Esophagus muscularis mucosa (tissue), 4 donors: ENCODE data around the gene ITGAX. TPM values are rescaled to one million over a fixed set of nuclear protein-coding genes. Genes with fewer than 3 reads are reported as not detected.
A peak's percentile ranks its signal among the peaks of the same experiment; 100 is the strongest.

Experiments
- DNase-seq: peaks from one replicate; pipeline ENCODE4 v3.0.0-alpha.2; 2017; ENCODE audit errors: extremely low spot score
- H3K27ac ChIP-seq, 4 donors: fragments of 200-600 bp; sonication (generic); replicated peaks in 1 of 4; 1 replicate in 3 of 4; 2 replicates in 1 of 4; pipeline ENCODE4 v1.5.1; 2016 to 2019; ENCODE audit warnings: mild to moderate bottlenecking in 1 of 4
- H3K27me3 ChIP-seq, 4 donors: fragments of 200-600 bp; sonication (generic); one replicate each; pipeline versions ENCODE4 v1.5.1 to v1.6.0; 2016 to 2019
- H3K36me3 ChIP-seq, 4 donors: fragments of 200-600 bp; sonication (generic); one replicate each; pipeline ENCODE4 v1.5.1; 2016 to 2019
- H3K4me1 ChIP-seq, 4 donors: fragments of 200-600 bp; sonication (generic); one replicate each; pipeline ENCODE4 v1.5.1; 2016 to 2019
- H3K4me3 ChIP-seq, 4 donors: fragments of 200-600 bp; sonication (generic); 1 replicate in 2 of 4; 2 replicates in 2 of 4; pipeline ENCODE4 v1.5.1; 2016 to 2019; ENCODE audit warnings: mild to moderate bottlenecking in 4 of 4, moderate library complexity in 1 of 4
- H3K9me3 ChIP-seq, 4 donors: fragments of 200-600 bp; sonication (generic); 1 replicate in 3 of 4; 2 replicates in 1 of 4; pipeline ENCODE4 v1.5.1; 2016 to 2019
- CTCF ChIP-seq, 3 experiments: fragments of 200-600 bp in 2 of 3; fragments of 450-650 bp in 1 of 3; sonication (generic) in 2 of 3; IDR thresholded peaks; one replicate each; pipeline ENCODE4 v1.5.1; 2017 to 2019; ENCODE audit warnings: antibody characterized with exemption in 3 of 3, mild to moderate bottlenecking in 2 of 3, moderate library complexity in 1 of 3
- EP300 ChIP-seq: sonication (generic); formaldehyde crosslinking; IDR thresholded peaks from one replicate; pipeline ENCODE4 v1.6.1; 2017; ENCODE audit warnings: antibody characterized with exemption
- POLR2A ChIP-seq: fragments of 450-650 bp; IDR thresholded peaks from one replicate; pipeline ENCODE4 v1.6.1; 2017; ENCODE audit warnings: antibody characterized with exemption, moderate library complexity, mild to moderate bottlenecking, low read depth
- POLR2AphosphoS5 ChIP-seq, 2 donors: sonication (generic); formaldehyde crosslinking; IDR thresholded peaks; one replicate each; pipeline ENCODE4 v1.6.1; 2017; ENCODE audit warnings: antibody characterized with exemption in 2 of 2
- WGBS: methylation state at CpG from one replicate; pipeline ENCODE4 v1.1.5; 2018; 5-methylcytosine and 5-hydroxymethylcytosine counted together
- intact Hi-C: fragments of 100-400 bp; cut with DNase I; formaldehyde crosslinking; loops from one replicate; pipeline ENCODE4 v1.15.1; 2023
- total RNA-seq, 4 donors: library from RNA; depleted of rRNA; stranded (reverse); fragments of >200 nt; gene quantifications; one replicate each; pipeline versions ENCODE4 v1.1.0 to v1.2.1, GENCODE V29; 2016

The ITGAX gene
- total RNA-seq, 4 donors from 2014 or later, result 0.71 to 11.3 (median 3.4) TPM

DNA sequence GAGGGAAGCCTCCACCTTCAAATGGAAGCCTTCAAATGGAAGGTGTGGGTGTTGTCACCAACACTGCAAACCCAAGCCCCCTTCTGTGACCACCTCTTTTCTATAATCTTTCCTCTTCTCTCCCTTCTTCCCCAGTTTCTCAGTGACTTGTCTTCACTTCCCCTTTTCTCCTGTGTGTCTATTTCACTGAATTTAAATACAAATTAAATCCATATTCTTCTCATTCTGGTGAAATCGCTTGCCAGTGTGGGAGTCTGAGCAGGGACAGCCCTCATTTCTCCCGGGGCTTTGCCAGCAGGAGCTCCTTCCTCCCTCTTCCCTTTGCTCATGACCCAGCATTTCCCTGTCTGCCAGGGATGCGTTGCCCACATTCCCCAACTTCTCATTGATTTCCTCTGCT, 6.4 kb upstream of the ITGAX start:
- Histone ChIP-seq H3K36me3 (no peaks in the 10 kb centered on the region), H3K4me1 (no peaks in the 10 kb centered on the region), H3K4me3 (no peak overlapping the region), H3K27me3 (peaks cover 0 to 17% (median 0%) of the 10 kb centered on the region in 4 donors), H3K9me3 (no peaks in the 10 kb centered on the region), H3K27ac (no peak overlapping the region)
- no peak for DNase-seq
- WGBS, result 59% methylated on average over 3 of the region's 3 CpGs
- TF ChIP-seq EP300, result no peak
- TF ChIP-seq POLR2A, result no peak
- no peak for TF ChIP-seq CTCF (IDR thresholded peaks at IDR 0.05)
- intact Hi-C loops, result no loop called here

- no peaks in the 10 kb centered on the region for H3K4me1 ChIP-seq
- peaks cover 0 to 17% (median 0%) of the 10 kb centered on the region in 4 donors for H3K27me3 ChIP-seq
- no peak overlapping the region for H3K27ac ChIP-seq
- no peak for DNase-seq
- TF ChIP-seq CTCF (IDR thresholded peaks at IDR 0.05), result no peak
- TF ChIP-seq POLR2A, result no peak
- TF ChIP-seq EP300, result no peak
- no peak for TF ChIP-seq POLR2AphosphoS5 (IDR thresholded peaks at IDR 0.05)
- no peaks in the 10 kb centered on the region for H3K36me3 ChIP-seq
- no peaks in the 10 kb centered on the region for H3K9me3 ChIP-seq
- intact Hi-C loops, result no loop called here
- no peak overlapping the region for H3K4me3 ChIP-seq
- 78% methylated on average over 12 of the region's 12 CpGs for WGBS
These were observed 4.5 kb upstream of the ITGAX start for GRCh38 chr16:31350275-31351005.

- Histone ChIP-seq H3K27ac (peak overlapping the region in 1 of 4 donors; percentile 47), H3K4me3 (no peak overlapping the region), H3K4me1 (no peaks in the 10 kb centered on the region), H3K27me3 (peaks cover 0 to 18% (median 0%) of the 10 kb centered on the region in 4 donors), H3K36me3 (no peaks in the 10 kb centered on the region), H3K9me3 (no peaks in the 10 kb centered on the region)
- no peak for DNase-seq
- intact Hi-C loops, result no loop called here
- TF ChIP-seq POLR2AphosphoS5 (IDR thresholded peaks at IDR 0.05) (no peak), POLR2A (no peak), CTCF (IDR thresholded peaks at IDR 0.05) (no peak), EP300 (no peak)
- WGBS, result 73% methylated on average over 19 of the region's 19 CpGs
These were observed 3.6 kb upstream of the ITGAX start for GRCh38 chr16:31351246-31351941.

GRCh38 chr16:31351942-31352325, 3.0 kb upstream of the ITGAX start:
- DNase-seq, result no peak
- Histone ChIP-seq H3K9me3 (no peaks in the 10 kb centered on the region), H3K27ac (peak overlapping the region in 1 of 4 donors; percentile 47), H3K4me1 (no peaks in the 10 kb centered on the region), H3K4me3 (no peak overlapping the region), H3K27me3 (peaks cover 0 to 23% (median 0%) of the 10 kb centered on the region in 4 donors), H3K36me3 (no peaks in the 10 kb centered on the region)
- TF ChIP-seq POLR2A, result no peak
- TF ChIP-seq EP300, result no peak
- TF ChIP-seq CTCF (IDR thresholded peaks at IDR 0.05), result no peak
- TF ChIP-seq POLR2AphosphoS5 (IDR thresholded peaks at IDR 0.05), result no peak
- WGBS, result 54% methylated on average over 6 of the region's 6 CpGs
- intact Hi-C loops, result no loop called here
